Fibroblast of lung (primary cell): Measurements from ENCODE around the gene NSMCE4A. TPM values are rescaled to one million over a fixed set of nuclear protein-coding genes. Genes with fewer than 3 reads are reported as not detected.

ENCODE experiments used
- DNase-seq, 2 donors: peaks; one replicate each; pipeline versions ENCODE4 v3.0.0 to v3.0.0-alpha.2; 2010; ENCODE audit warnings: low read depth in 2 of 2
- H2AFZ ChIP-seq: 2 replicates; pipeline ENCODE4 v1.5.1; 2012; ENCODE audit warnings: low read length, control low read depth, inconsistent platforms
- H3K27ac ChIP-seq: 2 replicates; pipeline ENCODE4 v1.5.1; 2011; ENCODE audit warnings: low read length, control low read depth; ENCODE audit not compliant: insufficient read depth
- H3K27me3 ChIP-seq: 2 replicates; pipeline ENCODE4 v1.5.1; 2011; ENCODE audit warnings: mild to moderate bottlenecking, low read length; ENCODE audit not compliant: control insufficient read depth, insufficient read depth
- H3K36me3 ChIP-seq: 2 replicates; pipeline ENCODE4 v1.5.1; 2011; ENCODE audit warnings: low read length; ENCODE audit not compliant: control insufficient read depth, insufficient read depth
- H3K4me1 ChIP-seq: 2 replicates; pipeline ENCODE4 v1.5.1; 2011; ENCODE audit warnings: low read length; ENCODE audit not compliant: control insufficient read depth, insufficient read depth; ENCODE audit errors: extremely low read depth
- H3K4me2 ChIP-seq: 2 replicates; pipeline ENCODE4 v1.5.1; 2011; ENCODE audit warnings: low read length, control low read depth; ENCODE audit not compliant: insufficient read depth; ENCODE audit errors: extremely low read depth
- H3K4me3 ChIP-seq, 4 experiments: fragments of 200-600 bp in 1 of 4; sonication (generic) in 1 of 4; replicated peaks in 1 of 4; 2 replicates each; pipeline ENCODE4 v1.5.1; 2011 to 2016; ENCODE audit warnings: low read length in 4 of 4, low read depth in 3 of 4, mild to moderate bottlenecking in 3 of 4, control low read depth in 2 of 4, inconsistent platforms in 1 of 4, mixed read lengths in 1 of 4; ENCODE audit not compliant: insufficient read depth in 1 of 4; ENCODE audit errors: control extremely low read depth in 1 of 4
- H3K79me2 ChIP-seq: 2 replicates; pipeline ENCODE4 v1.5.1; 2012; ENCODE audit warnings: mild to moderate bottlenecking, low read length, inconsistent platforms; ENCODE audit not compliant: control insufficient read depth, insufficient read depth
- H3K9ac ChIP-seq: 2 replicates; pipeline ENCODE4 v1.5.1; 2011; ENCODE audit warnings: mild to moderate bottlenecking, low read length, control low read depth; ENCODE audit not compliant: insufficient read depth
- H3K9me3 ChIP-seq: 2 replicates; pipeline ENCODE4 v1.5.1; 2012; ENCODE audit warnings: low read depth, low read length; ENCODE audit not compliant: control insufficient read depth, insufficient read depth
- H4K20me1 ChIP-seq: 2 replicates; pipeline ENCODE4 v1.5.1; 2011; ENCODE audit warnings: low read length; ENCODE audit not compliant: control insufficient read depth, insufficient read depth; ENCODE audit errors: extremely low read depth
- CTCF ChIP-seq, 2 donors: IDR thresholded peaks in 1 of 2; conservative IDR thresholded peaks in 1 of 2; 1 replicate in 1 of 2; 2 replicates in 1 of 2; pipeline ENCODE4 v1.5.1; 2011 to 2012; ENCODE audit warnings: low read length in 2 of 2, control low read depth in 1 of 2, inconsistent platforms in 1 of 2, low read depth in 1 of 2, mild to moderate bottlenecking in 1 of 2
- EZH2 ChIP-seq: IDR thresholded peaks from 2 replicates; pipeline ENCODE4 v1.5.1; 2012; ENCODE audit warnings: low read length, control low read depth, mild to moderate bottlenecking; ENCODE audit errors: missing control alignments
- polyA plus RNA-seq, 2 donors: library from polyadenylated mRNA; depleted of rRNA in 1 of 2; stranded (reverse) in 1 of 2; unstranded in 1 of 2; fragments of >200 nt; gene quantifications; 2 replicates each; pipeline ENCODE4 v1.2.1, GENCODE V29; 2011 to 2012; ENCODE audit warnings: missing spikeins in 1 of 2
- total RNA-seq: library from RNA; depleted of rRNA; stranded (reverse); fragments of >200 nt; gene quantifications from 2 replicates; pipeline ENCODE4 v1.2.1, GENCODE V29; 2014

NSMCE4A gene
- total and polyA plus RNA-seq, 2 donors (not counting 1 experiment from before 2014, with no cell fraction given), result 13.2 to 26.3 TPM

GRCh38 chr10:122010405-122011050, 35.5 kb upstream of the NSMCE4A start:
- Histone ChIP-seq H3K4me2 (no peak overlapping the region), H3K79me2 (no peaks in the 10 kb centered on the region), H3K27ac (no peak overlapping the region), H2AFZ (no peak overlapping the region), H3K36me3 (no peaks in the 10 kb centered on the region), H3K9me3 (no peaks in the 10 kb centered on the region), H3K4me1 (no peaks in the 10 kb centered on the region), H3K27me3 (no peaks in the 10 kb centered on the region), H3K9ac (no peak overlapping the region), H3K4me3 (no peak overlapping the region), H4K20me1 (no peaks in the 10 kb centered on the region)
- DNase-seq, result peak; percentile 36 to 59
- TF ChIP-seq CTCF (conservative IDR thresholded peaks at IDR 0.05 in 1 of 2, IDR thresholded peaks at IDR 0.05 in 1 of 2; ENCODE audit: low read depth in 1 of 2, low read length in 2 of 2) (no peak), EZH2 (no peak)

- DNase-seq, result no peak
- Histone ChIP-seq H4K20me1 (no peaks in the 10 kb centered on the region), H2AFZ (no peak overlapping the region), H3K36me3 (no peaks in the 10 kb centered on the region), H3K4me2 (no peak overlapping the region), H3K79me2 (no peaks in the 10 kb centered on the region), H3K27me3 (no peaks in the 10 kb centered on the region), H3K9ac (no peak overlapping the region), H3K4me1 (no peaks in the 10 kb centered on the region), H3K4me3 (no peak overlapping the region), H3K27ac (no peak overlapping the region), H3K9me3 (no peaks in the 10 kb centered on the region)
- no peak for TF ChIP-seq EZH2
- TF ChIP-seq CTCF (conservative IDR thresholded peaks at IDR 0.05 in 1 of 2, IDR thresholded peaks at IDR 0.05 in 1 of 2; ENCODE audit: low read depth in 1 of 2, low read length in 2 of 2), result no peak
These were observed 32.4 kb upstream of the NSMCE4A start for GRCh38 chr10:122007415-122007814.

- Histone ChIP-seq H3K9ac (no peak overlapping the region), H3K4me1 (no peaks in the 10 kb centered on the region), H4K20me1 (no peaks in the 10 kb centered on the region), H3K4me2 (no peak overlapping the region), H3K27ac (no peak overlapping the region), H3K27me3 (peaks cover 2% of the 10 kb centered on the region), H2AFZ (no peak overlapping the region), H3K9me3 (no peaks in the 10 kb centered on the region), H3K79me2 (no peaks in the 10 kb centered on the region), H3K4me3 (no peak overlapping the region), H3K36me3 (no peaks in the 10 kb centered on the region)
- TF ChIP-seq CTCF (conservative IDR thresholded peaks at IDR 0.05 in 1 of 2, IDR thresholded peaks at IDR 0.05 in 1 of 2; ENCODE audit: low read depth in 1 of 2, low read length in 2 of 2) (no peak), EZH2 (no peak)
- no peak for DNase-seq
These were observed 26.7 kb upstream of the NSMCE4A start for GRCh38 chr10:122001698-122002097.
